B cell (primary cell): Measurements from ENCODE around the gene NDUFV2. TPM values are rescaled to one million over a fixed set of nuclear protein-coding genes. Genes with fewer than 3 reads are reported as not detected.
A peak's percentile ranks its signal among the peaks of the same experiment; 100 is the strongest.

ENCODE experiments used
- ATAC-seq: fragments of 200-7000 bp; cut with Tn5 transposase; one replicate; pipeline ENCODE4 v1.10.0; 2021; ENCODE audit warnings: low read depth, mild to moderate bottlenecking, moderate number of reproducible peaks, moderate library complexity
- CTCF ChIA-PET: fragments of 350-600 bp; sonication (Branson Sonifier 250); formaldehyde crosslinking; loops from one replicate; lab custom pipeline; 2021; ENCODE audit warnings: antibody characterized with exemption, inconsistent platforms; lab: Charles Lee
- POLR2A ChIA-PET: fragments of 350-600 bp; sonication (Branson Sonifier 250); formaldehyde crosslinking; loops from one replicate; lab custom pipeline; 2021; ENCODE audit warnings: antibody characterized with exemption; lab: Charles Lee
- DNase-seq: peaks from one replicate; pipeline ENCODE4 v3.0.0; 2013
- H2AFZ ChIP-seq: 2 replicates; pipeline ENCODE4 v1.6.1; 2012; ENCODE audit warnings: mild to moderate bottlenecking, low read depth, low read length; ENCODE audit not compliant: insufficient read depth, poor library complexity, severe bottlenecking
- H3K27ac ChIP-seq, 2 donors: 1 replicate in 1 of 2; 2 replicates in 1 of 2; pipeline ENCODE4 v1.5.1; 2012 to 2013; ENCODE audit warnings: low read length in 2 of 2, mild to moderate bottlenecking in 2 of 2, moderate library complexity in 1 of 2
- H3K27me3 ChIP-seq, 4 experiments: fragments of 200-600 bp in 1 of 4; sonication (generic) in 1 of 4; replicated peaks in 1 of 4; 1 replicate in 2 of 4; 2 replicates in 2 of 4; pipeline versions ENCODE4 v1.6.1 to v1.7.0; 2013 to 2016; ENCODE audit warnings: low read length in 3 of 4, mild to moderate bottlenecking in 2 of 4, mixed read lengths in 1 of 4, moderate library complexity in 1 of 4; ENCODE audit not compliant: insufficient read depth in 4 of 4, control insufficient read depth in 3 of 4; ENCODE audit errors: control extremely low read depth in 1 of 4
- H3K36me3 ChIP-seq, 2 experiments: replicated peaks in 1 of 2; 1 replicate in 1 of 2; 2 replicates in 1 of 2; pipeline versions ENCODE4 v1.6.1 to v1.7.1; 2013; ENCODE audit warnings: low read length in 1 of 2; ENCODE audit not compliant: insufficient read depth in 2 of 2, control insufficient read depth in 1 of 2; ENCODE audit errors: control extremely low read depth in 1 of 2, extremely low read depth in 1 of 2
- H3K4me1 ChIP-seq, 2 donors: fragments of 200-600 bp in 1 of 2; sonication (generic) in 1 of 2; 1 replicate in 1 of 2; 2 replicates in 1 of 2; pipeline versions ENCODE4 v1.5.1 to v1.6.1; 2013 to 2017; ENCODE audit warnings: low read length in 2 of 2; ENCODE audit not compliant: control insufficient read depth in 2 of 2, insufficient read depth in 2 of 2
- H3K4me2 ChIP-seq: replicated peaks from 2 replicates; pipeline ENCODE3; 2012; ENCODE audit warnings: mild to moderate bottlenecking, low read depth, low read length; ENCODE audit not compliant: poor library complexity, severe bottlenecking
- H3K4me3 ChIP-seq, 5 experiments: fragments of 200-600 bp in 1 of 5; sonication (generic) in 1 of 5; 1 replicate in 3 of 5; 2 replicates in 2 of 5; pipeline versions ENCODE4 v1.5.1 to v1.7.0; 2011 to 2016; ENCODE audit warnings: low read length in 4 of 5, mild to moderate bottlenecking in 4 of 5, low read depth in 2 of 5, control low read depth in 1 of 5, moderate library complexity in 1 of 5; ENCODE audit not compliant: insufficient read depth in 1 of 5; ENCODE audit errors: control extremely low read depth in 1 of 5, extremely low read depth in 1 of 5
- H3K79me2 ChIP-seq: fragments of 200-600 bp; sonication (generic); one replicate; pipeline ENCODE4 v1.6.0; 2016; ENCODE audit warnings: low read length; ENCODE audit not compliant: control insufficient read depth, insufficient read depth
- H3K9ac ChIP-seq: fragments of 200-600 bp; sonication (generic); 2 replicates; pipeline ENCODE4 v1.6.1; 2017; ENCODE audit warnings: mild to moderate bottlenecking, low read length, moderate library complexity
- H3K9me3 ChIP-seq, 3 donors: one replicate each; pipeline versions ENCODE4 v1.6.1 to v1.7.1; 2013; ENCODE audit warnings: low read length in 2 of 3; ENCODE audit not compliant: control insufficient read depth in 2 of 3, insufficient read depth in 1 of 3; ENCODE audit errors: control extremely low read depth in 1 of 3
- H4K20me1 ChIP-seq: 2 replicates; pipeline ENCODE4 v1.6.0; 2012; ENCODE audit warnings: mild to moderate bottlenecking, low read length; ENCODE audit not compliant: insufficient read depth, control insufficient read depth, poor library complexity, severe bottlenecking
- H3K27ac Mint-ChIP-seq: one replicate; pipeline ENCODE4 v1.8.0; 2021; ENCODE audit warnings: mixed read lengths
- H3K27me3 Mint-ChIP-seq: one replicate; pipeline ENCODE4 v1.8.0; 2021; ENCODE audit warnings: mixed read lengths
- H3K4me1 Mint-ChIP-seq: one replicate; pipeline ENCODE4 v1.8.0; 2021; ENCODE audit warnings: mixed read lengths
- H3K4me3 Mint-ChIP-seq: one replicate; pipeline ENCODE4 v1.8.0; 2021; ENCODE audit warnings: mixed read lengths
- H3K9me3 Mint-ChIP-seq: one replicate; pipeline ENCODE4 v1.8.0; 2022; ENCODE audit warnings: mixed read lengths; ENCODE audit not compliant: insufficient read depth
- EZH2 ChIP-seq: IDR thresholded peaks from 2 replicates; pipeline ENCODE4 v1.6.1; 2012; ENCODE audit warnings: borderline replicate concordance, low read depth, mild to moderate bottlenecking, moderate library complexity, low read length; ENCODE audit not compliant: insufficient read depth, poor library complexity, severe bottlenecking
- WGBS: methylation state at CpG from one replicate; pipeline ENCODE4 v1.1.5; 2013; ENCODE audit warnings: missing lambda C conversion rate; ENCODE audit not compliant: insufficient coverage; 5-methylcytosine and 5-hydroxymethylcytosine counted together
- intact Hi-C: fragments of 100-400 bp; cut with micrococcal nuclease; formaldehyde crosslinking; loops from one replicate; pipeline ENCODE4 v1.10.0; 2022
- polyA plus RNA-seq: library from polyadenylated mRNA; depleted of rRNA; stranded (reverse); fragments of >200 nt; gene quantifications from 2 replicates; pipeline ENCODE4 v1.2.3, GENCODE V29; 2012
- total RNA-seq, 2 donors: library from RNA; stranded (reverse); fragments of 120-200 nt in 1 of 2; gene quantifications; 1 replicate in 1 of 2; 2 replicates in 1 of 2; pipeline versions ENCODE4 v1.2.3 to v1.2.4, GENCODE V29; 2013 to 2022
- TF ChIP-seq, protein P1 (sequence below): fragments of 200-600 bp; IDR thresholded peaks from one replicate; pipeline ENCODE4 v1.8.0; 2022; ENCODE audit warnings: antibody characterized with exemption, mild to moderate bottlenecking

The NDUFV2 gene
- total and polyA plus RNA-seq, 2 donors (not counting 1 experiment from before 2014, with no cell fraction given) = 44.4 to 137 TPM

- Histone ChIP-seq H2AFZ (peak overlapping the region; percentile 74), H3K9ac (peak overlapping the region; percentile 32), H3K27me3 (no peaks in the 10 kb centered on the region), H3K9me3 (no peaks in the 10 kb centered on the region), H4K20me1 (no peaks in the 10 kb centered on the region), H3K27ac (peak overlapping the region; percentile 59 to 60), H3K4me2 (peak overlapping the region; percentile 59), H3K4me3 (peak overlapping the region in 1 of 5 experiments; percentile 48), H3K36me3 (no peaks in the 10 kb centered on the region), H3K79me2 (no peaks in the 10 kb centered on the region), H3K4me1 (peaks cover 14 to 15% of the 10 kb centered on the region in 2 donors)
- no peaks in the 10 kb centered on the region for H3K27me3 Mint-ChIP-seq
- POLR2A ChIA-PET = interaction anchor here (0.5 to 1.5 kb wide), 2 partner anchors 15 to 524 kb away, joined by 3 read pairs; no protein-coding TSS in a partner anchor
- no CpG with 5 or more reads among the region's 7 CpGs for WGBS
- no peak for ATAC-seq
- no peak for DNase-seq
- peak overlapping the region; percentile 84 for H3K4me3 Mint-ChIP-seq
- intact Hi-C loops = no loop called here
- H3K9me3 Mint-ChIP-seq = no peaks in the 10 kb centered on the region
- H3K27ac Mint-ChIP-seq = peak overlapping the region; percentile 98
- TF ChIP-seq, protein P1, sequence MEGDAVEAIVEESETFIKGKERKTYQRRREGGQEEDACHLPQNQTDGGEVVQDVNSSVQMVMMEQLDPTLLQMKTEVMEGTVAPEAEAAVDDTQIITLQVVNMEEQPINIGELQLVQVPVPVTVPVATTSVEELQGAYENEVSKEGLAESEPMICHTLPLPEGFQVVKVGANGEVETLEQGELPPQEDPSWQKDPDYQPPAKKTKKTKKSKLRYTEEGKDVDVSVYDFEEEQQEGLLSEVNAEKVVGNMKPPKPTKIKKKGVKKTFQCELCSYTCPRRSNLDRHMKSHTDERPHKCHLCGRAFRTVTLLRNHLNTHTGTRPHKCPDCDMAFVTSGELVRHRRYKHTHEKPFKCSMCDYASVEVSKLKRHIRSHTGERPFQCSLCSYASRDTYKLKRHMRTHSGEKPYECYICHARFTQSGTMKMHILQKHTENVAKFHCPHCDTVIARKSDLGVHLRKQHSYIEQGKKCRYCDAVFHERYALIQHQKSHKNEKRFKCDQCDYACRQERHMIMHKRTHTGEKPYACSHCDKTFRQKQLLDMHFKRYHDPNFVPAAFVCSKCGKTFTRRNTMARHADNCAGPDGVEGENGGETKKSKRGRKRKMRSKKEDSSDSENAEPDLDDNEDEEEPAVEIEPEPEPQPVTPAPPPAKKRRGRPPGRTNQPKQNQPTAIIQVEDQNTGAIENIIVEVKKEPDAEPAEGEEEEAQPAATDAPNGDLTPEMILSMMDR = no peak
- no peak for TF ChIP-seq EZH2
- H3K4me1 Mint-ChIP-seq = peaks cover 21% of the 10 kb centered on the region
- CTCF ChIA-PET = interaction anchor here (0.8 kb wide), 1 partner anchor 7 kb away, joined by 3 read pairs; no protein-coding TSS in a partner anchor
Observed at GRCh38 chr18:9094307-9095226, 7.9 kb upstream of the NDUFV2 start.
